ENCODE data around the gene MFAP3. TPM values are rescaled to one million over a fixed set of nuclear protein-coding genes. Genes with fewer than 3 reads are reported as not detected.

MFAP3 gene
- total and polyA plus RNA-seq, 2 of the 13 experiments (the other 11 are each of a cell fraction or from before 2014, with no cell fraction given): 12.1 to 28.3 TPM

DNA sequence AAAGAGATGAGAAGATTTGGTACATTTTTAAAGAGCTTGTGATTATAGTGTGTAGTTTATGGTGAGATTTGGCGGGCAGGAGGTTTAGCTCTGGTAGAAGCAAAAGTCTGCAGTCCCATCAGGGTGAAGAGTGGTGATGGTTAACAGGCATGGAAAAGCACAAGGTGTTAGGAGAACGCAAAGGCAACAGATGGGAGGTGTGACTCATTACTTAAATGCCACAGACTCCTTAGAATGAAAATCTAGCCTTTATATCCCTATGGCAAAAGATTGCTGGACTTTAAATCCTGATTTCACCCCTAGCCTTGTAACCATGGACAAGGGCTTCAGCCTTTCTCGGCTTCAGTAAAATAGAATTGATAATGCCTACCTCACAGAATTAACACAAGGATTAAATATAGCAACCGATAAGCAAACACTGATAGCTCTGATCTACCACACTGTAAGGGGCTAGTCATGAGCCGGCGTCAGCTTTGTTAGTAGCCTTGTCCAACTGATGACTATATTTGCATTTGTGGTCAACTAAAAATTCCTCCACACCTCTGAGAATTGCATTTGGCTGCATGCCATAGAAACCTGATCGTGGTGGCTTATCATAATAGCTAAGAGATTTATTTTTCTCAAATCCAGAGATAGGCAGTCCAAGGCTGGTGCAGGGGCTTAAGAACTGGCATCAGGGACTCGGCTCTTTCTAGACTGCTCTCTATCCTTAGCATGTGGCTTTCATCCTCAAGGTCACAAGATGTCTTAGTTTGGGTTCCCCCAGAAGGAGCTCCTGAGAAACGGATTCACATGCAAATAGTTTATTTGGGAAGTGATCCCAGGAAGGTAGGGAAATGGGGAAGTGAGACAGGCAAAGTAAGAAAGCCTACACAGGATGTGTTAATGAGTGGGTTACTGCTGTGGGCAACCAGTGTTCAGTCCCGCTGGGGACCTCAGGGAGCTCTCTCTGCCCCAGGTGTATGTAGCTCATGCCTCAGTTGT lies 19.6 kb downstream of the MFAP3 start:
- no peak for DNase-seq (ENCODE audit: low spot score)

More for the DNA sequence above, 19.6 kb downstream of the MFAP3 start:
- in situ Hi-C loops (cut with HindIII; ENCODE audit: extremely low pct_ligation_motif_present, low pct_unique_long_range_greater_than_20kb): loop anchor here (25.0 kb wide), 1 partner anchor 554 kb away; no protein-coding TSS in a partner anchor
- Histone ChIP-seq H3K4me2 (ENCODE audit: low read depth, low read length) (no peak overlapping the region), H3K27ac (ENCODE audit: extremely low read length, insufficient read depth, low read length) (no peak overlapping the region), H3K9me3 (ENCODE audit: low read length) (no peaks in the 10 kb centered on the region), H3K79me2 (ENCODE audit: insufficient read depth, low read length) (no peaks in the 10 kb centered on the region), H3K4me1 (ENCODE audit: insufficient read depth, low read length) (peaks cover 9% of the 10 kb centered on the region; the same call in 1 of the 2 replicates), H3K36me3 (replicated peaks in 1 of 2; ENCODE audit: control insufficient read depth in 1 of 2, insufficient read depth in 2 of 2, low read length in 2 of 2) (peaks cover 0 to 3% of the 10 kb centered on the region in 2 experiments; a peak in 1 of 5 replicates), H2AFZ (ENCODE audit: low read length) (no peak overlapping the region), H4K20me1 (ENCODE audit: insufficient read depth, low read length) (no peaks in the 10 kb centered on the region), H3K4me3 (replicated peaks in 1 of 3; ENCODE audit: insufficient read depth in 1 of 3, low read depth in 2 of 3, low read length in 3 of 3) (no peak overlapping the region), H3K27me3 (ENCODE audit: control insufficient read depth in 1 of 2, insufficient read depth in 2 of 2, low read length in 2 of 2) (no peaks in the 10 kb centered on the region), H3K9ac (ENCODE audit: insufficient read depth, low read depth, low read length) (no peak overlapping the region)
- ChIA-PET POLR2A (no interaction called here), CTCF (ENCODE audit: low intra/inter-chr PET ratio, low total read pairs) (no interaction called here)
- WGBS (ENCODE audit: low lambda C conversion rate): 94% methylated on average over 10 of the region's 10 CpGs
- no peak for FAIRE-seq
- ATAC-seq: no peak; the same call in 2 of the 3 replicates
- TF ChIP-seq ZNF160 (CRISPR knock-in tag; IDR thresholded peaks at IDR 0.05) (no peak), NR2F6 (IDR thresholded peaks at IDR 0.05) (no peak), NR2F6 (CRISPR knock-in tag; IDR thresholded peaks at IDR 0.05) (no peak), ZNF878 (CRISPR knock-in tag; IDR thresholded peaks at IDR 0.05) (no peak), EZH2 (conservative IDR thresholded peaks at IDR 0.05; ENCODE audit: low read depth, low read length) (no peak), ZBTB20 (CRISPR knock-in tag; IDR thresholded peaks at IDR 0.05; ENCODE audit: borderline replicate concordance, low read depth) (no peak), ZEB1 (IDR thresholded peaks at IDR 0.05; ENCODE audit: insufficient replicate concordance, low read depth) (no peak), ZNF251 (CRISPR knock-in tag; IDR thresholded peaks at IDR 0.05) (no peak)
- TF ChIP-seq, protein P1, sequence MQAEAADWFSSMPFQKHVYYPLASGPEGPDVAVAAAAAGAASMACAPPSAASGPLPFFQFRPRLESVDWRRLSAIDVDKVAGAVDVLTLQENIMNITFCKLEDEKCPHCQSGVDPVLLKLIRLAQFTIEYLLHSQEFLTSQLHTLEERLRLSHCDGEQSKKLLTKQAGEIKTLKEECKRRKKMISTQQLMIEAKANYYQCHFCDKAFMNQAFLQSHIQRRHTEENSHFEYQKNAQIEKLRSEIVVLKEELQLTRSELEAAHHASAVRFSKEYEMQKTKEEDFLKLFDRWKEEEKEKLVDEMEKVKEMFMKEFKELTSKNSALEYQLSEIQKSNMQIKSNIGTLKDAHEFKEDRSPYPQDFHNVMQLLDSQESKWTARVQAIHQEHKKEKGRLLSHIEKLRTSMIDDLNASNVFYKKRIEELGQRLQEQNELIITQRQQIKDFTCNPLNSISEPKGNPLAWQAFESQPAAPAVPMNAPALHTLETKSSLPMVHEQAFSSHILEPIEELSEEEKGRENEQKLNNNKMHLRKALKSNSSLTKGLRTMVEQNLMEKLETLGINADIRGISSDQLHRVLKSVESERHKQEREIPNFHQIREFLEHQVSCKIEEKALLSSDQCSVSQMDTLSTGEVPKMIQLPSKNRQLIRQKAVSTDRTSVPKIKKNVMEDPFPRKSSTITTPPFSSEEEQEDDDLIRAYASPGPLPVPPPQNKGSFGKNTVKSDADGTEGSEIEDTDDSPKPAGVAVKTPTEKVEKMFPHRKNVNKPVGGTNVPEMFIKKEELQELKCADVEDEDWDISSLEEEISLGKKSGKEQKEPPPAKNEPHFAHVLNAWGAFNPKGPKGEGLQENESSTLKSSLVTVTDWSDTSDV (CRISPR knock-in tag; IDR thresholded peaks at IDR 0.05): no peak
- intact Hi-C loops (cut with micrococcal nuclease; ENCODE audit: unreplicated experiment): no loop called here
- BruUV-seq (replicated peaks): no TSS peak
